Amygdala (tissue), 56 donors: ENCODE data around the gene CCDC159.

Experiments used
- DNase-seq, 56 donors: peaks; one replicate each; lab custom pipeline; 2025; lab: John Stamatoyannopoulos, UW

Gene CCDC159

DNA sequence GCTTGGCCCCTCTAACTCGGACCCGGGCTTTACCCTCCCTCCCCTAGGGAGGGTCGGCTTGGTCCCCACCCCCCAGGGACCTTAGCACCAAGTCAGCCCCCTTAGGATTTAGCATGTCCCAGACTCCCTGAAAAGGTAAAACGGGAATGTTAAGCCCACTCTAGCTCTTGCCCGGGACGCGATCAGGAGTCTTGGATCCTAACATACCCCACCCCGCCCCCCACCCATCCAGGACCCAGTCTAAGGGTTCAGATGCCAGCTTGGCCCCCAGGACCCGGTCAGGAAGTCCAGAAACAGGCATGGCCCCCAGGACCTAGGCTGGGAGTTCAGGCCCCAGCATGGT, 37.4 kb downstream of the CCDC159 start:
- no peak for DNase-seq

- DNase-seq, result no peak
Observed at GRCh38 chr19:11384778-11385129, 38.4 kb downstream of the CCDC159 start.

DNA sequence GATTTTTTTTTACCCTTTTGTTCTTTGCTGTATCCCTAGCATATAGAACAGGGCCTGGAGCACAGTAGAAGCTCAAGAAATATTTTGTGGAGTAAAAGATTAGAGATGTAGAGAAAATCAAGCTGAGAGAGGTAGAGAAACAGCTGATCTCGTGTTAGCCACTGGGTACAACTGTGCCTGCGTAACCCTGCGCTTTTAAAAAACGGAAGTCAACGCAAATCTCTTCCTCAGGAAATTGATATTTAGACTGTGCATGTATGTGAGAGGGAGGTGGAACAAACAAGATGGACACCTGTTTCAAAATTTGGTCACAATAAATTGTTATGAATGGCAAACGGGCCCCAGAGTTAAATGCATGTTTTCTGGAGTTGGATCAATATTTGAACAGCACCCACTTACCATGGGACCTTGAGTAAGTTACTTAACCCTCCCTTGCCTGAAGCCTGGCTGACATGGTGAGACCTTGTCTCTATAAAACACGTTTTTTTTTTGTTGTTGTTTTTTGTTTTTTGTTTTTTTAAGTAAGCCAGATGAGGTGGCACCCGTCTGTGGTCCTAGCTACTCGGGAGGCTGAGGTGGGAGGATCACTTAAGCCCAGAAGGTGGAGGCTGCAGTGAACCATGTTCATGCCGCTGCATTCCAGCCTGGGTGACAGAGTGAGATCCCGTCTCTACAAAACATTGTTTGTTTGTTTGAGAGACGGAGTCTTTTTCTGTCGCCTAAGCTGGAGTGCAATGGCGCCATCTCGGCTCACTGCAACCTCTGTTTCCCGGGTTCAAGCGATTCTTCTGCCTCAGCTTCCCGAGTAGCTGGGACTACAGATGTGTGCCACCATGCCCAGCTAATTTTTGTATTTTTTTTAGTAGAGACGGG, 41.1 kb downstream of the CCDC159 start:
- peak in 1 of 56 donors; percentile 1 for DNase-seq

DNA sequence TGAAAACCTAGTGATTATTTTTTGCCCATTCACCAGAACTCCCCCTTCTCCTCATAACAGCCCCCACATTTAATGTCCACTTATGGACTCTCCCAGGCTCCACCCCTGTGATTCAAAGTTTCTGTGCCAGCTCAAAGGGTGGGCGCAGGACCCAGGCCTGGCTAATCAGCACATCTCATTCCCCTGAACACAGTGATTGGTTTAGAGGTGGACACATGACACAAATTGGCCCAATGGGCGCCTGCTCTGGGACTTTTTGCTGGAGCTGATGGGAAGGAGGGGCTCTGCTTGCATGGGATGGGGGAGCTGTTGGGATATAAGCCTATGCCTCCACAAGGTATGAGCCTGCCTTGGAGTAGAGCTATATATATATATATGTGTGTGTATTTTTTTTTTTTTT, 44.0 kb downstream of the CCDC159 start:
- no peak for DNase-seq

DNA sequence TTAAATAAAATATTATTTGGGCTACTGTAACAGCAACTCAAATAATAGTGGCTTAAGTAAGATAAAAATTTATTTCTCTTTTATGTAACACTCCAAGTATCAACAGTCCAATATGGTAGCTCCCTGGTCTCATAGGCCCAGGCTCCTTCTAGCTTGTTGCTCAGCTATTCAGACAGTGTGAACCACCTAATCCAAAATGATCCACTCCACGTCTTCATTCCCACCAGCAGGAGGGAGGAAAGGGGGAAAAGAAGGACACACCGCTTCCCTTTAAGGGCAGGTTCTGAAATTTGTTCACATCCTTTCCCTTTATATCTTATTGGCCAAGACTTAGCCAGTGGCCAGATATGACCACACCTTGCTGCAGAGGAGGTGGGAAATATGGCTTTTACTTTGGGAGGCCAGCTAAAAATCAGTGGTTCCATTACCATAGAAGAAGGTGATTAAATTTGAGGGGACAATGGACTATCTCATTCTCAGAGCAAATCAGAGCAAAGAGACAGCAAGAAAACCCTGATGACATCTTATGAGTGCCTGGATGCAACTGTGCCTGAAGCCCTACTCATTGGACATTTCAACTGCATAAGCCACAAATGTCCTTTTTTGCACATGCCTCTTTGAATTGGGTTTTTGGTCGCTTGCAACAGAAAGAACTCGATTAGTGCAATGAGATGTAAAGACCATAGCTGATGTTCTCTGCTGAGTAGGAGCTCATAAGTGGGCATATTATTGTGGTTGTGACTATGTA, 44.8 kb downstream of the CCDC159 start:
- DNase-seq, result no peak

- no peak for DNase-seq
Observed at GRCh38 chr19:11397089-11397610, 50.8 kb downstream of the CCDC159 start.

GRCh38 chr19:11399667-11400066, 53.3 kb downstream of the CCDC159 start:
- no peak for DNase-seq

DNA sequence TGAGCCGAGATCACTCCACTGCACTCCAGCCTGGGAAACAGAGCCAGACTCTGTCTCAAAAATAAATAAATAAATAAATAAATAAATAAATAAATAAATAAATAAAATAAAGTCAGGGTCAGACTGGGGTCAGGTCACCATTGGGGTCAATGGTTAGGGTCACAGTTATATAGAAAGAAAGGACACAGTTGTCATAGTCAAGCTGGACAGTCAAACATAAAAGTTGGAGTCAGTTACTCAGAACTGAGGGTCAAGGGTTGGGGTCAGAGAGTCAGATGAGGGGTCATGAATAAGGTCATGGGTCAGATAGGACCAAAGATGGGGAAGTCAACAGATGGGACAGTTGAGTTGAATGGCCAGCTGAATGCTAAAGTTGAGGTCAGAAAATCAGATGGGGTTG, 54.5 kb downstream of the CCDC159 start:
- DNase-seq, result no peak

DNA sequence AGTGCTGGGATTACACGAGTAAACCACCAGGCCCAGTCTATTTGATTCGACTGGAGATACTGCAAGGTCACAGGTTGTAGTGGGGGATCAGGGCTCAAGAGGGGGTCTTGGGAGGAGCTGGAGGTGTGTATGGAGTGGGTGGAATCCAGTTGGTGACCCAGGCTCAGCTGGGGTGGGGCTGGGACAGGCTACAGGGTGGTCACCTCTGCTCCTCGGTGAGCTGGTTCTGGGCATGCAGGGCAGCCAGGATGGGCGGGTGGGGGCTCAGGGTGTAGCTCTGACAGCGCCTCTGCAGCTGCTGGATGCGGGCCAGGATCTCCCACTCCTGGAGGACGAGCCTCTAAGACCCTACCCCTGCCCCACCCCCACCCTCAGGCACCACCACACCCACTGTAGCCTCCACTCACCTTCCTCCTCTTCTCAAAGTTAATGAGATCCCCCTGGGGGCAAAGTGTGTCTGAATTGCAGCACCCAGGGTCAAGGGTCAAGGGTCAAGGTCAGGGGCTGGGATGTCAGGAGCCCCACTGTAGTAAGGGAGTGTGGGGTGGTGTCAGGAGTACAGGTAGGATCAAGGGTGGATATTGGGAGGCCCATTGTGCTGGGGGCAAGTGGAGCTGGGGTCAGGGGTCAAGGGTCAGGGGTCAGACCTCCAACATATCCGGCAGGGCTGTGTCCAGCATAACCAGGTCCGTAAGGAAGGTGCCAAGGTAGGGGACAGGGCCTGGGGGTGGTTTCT, 55.7 kb downstream of the CCDC159 start:
- no peak for DNase-seq
